Stimulated activated naive CD8-positive, alpha-beta T cell treated with anti-CD3 and anti-CD28 coated beads, Interleukin-15, Interleukin-2, amounts not matched to agents 100 ng/mL and 50 ng/mL, for 24 hours (primary cell): Measurements from ENCODE around the gene ARNT2.

ENCODE experiments used
- H3K27ac Mint-ChIP-seq: one replicate; pipeline ENCODE4 v1.8.0; 2021; ENCODE audit warnings: mild to moderate bottlenecking, mixed read lengths
- H3K27me3 Mint-ChIP-seq: one replicate; pipeline ENCODE4 v1.8.0; 2021; ENCODE audit warnings: mixed read lengths
- H3K36me3 Mint-ChIP-seq: one replicate; pipeline ENCODE4 v1.8.0; 2021; ENCODE audit warnings: low read depth, mixed read lengths
- H3K4me1 Mint-ChIP-seq: one replicate; pipeline ENCODE4 v1.8.0; 2021; ENCODE audit warnings: low read depth, mixed read lengths
- H3K4me3 Mint-ChIP-seq: one replicate; pipeline ENCODE4 v1.8.0; 2021; ENCODE audit warnings: mild to moderate bottlenecking, mixed read lengths
- H3K9me3 Mint-ChIP-seq: one replicate; pipeline ENCODE4 v1.8.0; 2021; ENCODE audit warnings: mixed read lengths

The ARNT2 gene

GRCh38 chr15:80618685-80619400 lies 214.7 kb downstream of the ARNT2 start:
- Mint-ChIP-seq H3K4me3 (no peak overlapping the region), H3K27me3 (peaks cover 15% of the 10 kb centered on the region), H3K9me3 (peaks cover 4% of the 10 kb centered on the region), H3K27ac (no peak overlapping the region), H3K4me1 (no peaks in the 10 kb centered on the region), H3K36me3 (no peaks in the 10 kb centered on the region)

- Mint-ChIP-seq H3K27me3 (peaks cover 15% of the 10 kb centered on the region), H3K4me1 (no peaks in the 10 kb centered on the region), H3K9me3 (peaks cover 4% of the 10 kb centered on the region), H3K27ac (no peak overlapping the region), H3K4me3 (no peak overlapping the region), H3K36me3 (no peaks in the 10 kb centered on the region)
Observed at GRCh38 chr15:80619680-80620079, 215.5 kb downstream of the ARNT2 start.

- peaks cover 4% of the 10 kb centered on the region for H3K9me3 Mint-ChIP-seq
- H3K4me1 Mint-ChIP-seq, result no peaks in the 10 kb centered on the region
- H3K27me3 Mint-ChIP-seq, result peaks cover 15% of the 10 kb centered on the region
- no peak overlapping the region for H3K27ac Mint-ChIP-seq
- no peak overlapping the region for H3K4me3 Mint-ChIP-seq
- no peaks in the 10 kb centered on the region for H3K36me3 Mint-ChIP-seq
Observed at GRCh38 chr15:80620141-80620540, 216.0 kb downstream of the ARNT2 start.

- Mint-ChIP-seq H3K4me1 (no peaks in the 10 kb centered on the region), H3K27me3 (peaks cover 12% of the 10 kb centered on the region), H3K9me3 (peaks cover 4% of the 10 kb centered on the region), H3K4me3 (no peak overlapping the region), H3K36me3 (no peaks in the 10 kb centered on the region), H3K27ac (no peak overlapping the region)
Observed at GRCh38 chr15:80620931-80621330, 216.7 kb downstream of the ARNT2 start.

- Mint-ChIP-seq H3K27ac (no peak overlapping the region), H3K4me3 (no peak overlapping the region), H3K27me3 (peaks cover 4% of the 10 kb centered on the region), H3K9me3 (peaks cover 4% of the 10 kb centered on the region), H3K36me3 (no peaks in the 10 kb centered on the region), H3K4me1 (no peaks in the 10 kb centered on the region)
Observed at GRCh38 chr15:80626643-80627120, 222.5 kb downstream of the ARNT2 start.

- H3K36me3 Mint-ChIP-seq, result no peaks in the 10 kb centered on the region
- peaks cover 4% of the 10 kb centered on the region for H3K27me3 Mint-ChIP-seq
- H3K9me3 Mint-ChIP-seq, result no peaks in the 10 kb centered on the region
- no peak overlapping the region for H3K4me3 Mint-ChIP-seq
- H3K4me1 Mint-ChIP-seq, result no peaks in the 10 kb centered on the region
- no peak overlapping the region for H3K27ac Mint-ChIP-seq
Observed at GRCh38 chr15:80629355-80629754, 225.2 kb downstream of the ARNT2 start.

- Mint-ChIP-seq H3K9me3 (no peaks in the 10 kb centered on the region), H3K36me3 (no peaks in the 10 kb centered on the region)
Observed at GRCh38 chr15:80630981-80631380, 226.8 kb downstream of the ARNT2 start.

GRCh38 chr15:80633221-80633620 lies 229.0 kb downstream of the ARNT2 start:
- peaks cover 4% of the 10 kb centered on the region for H3K27me3 Mint-ChIP-seq
- no peaks in the 10 kb centered on the region for H3K36me3 Mint-ChIP-seq
- H3K4me1 Mint-ChIP-seq, result no peaks in the 10 kb centered on the region
- H3K9me3 Mint-ChIP-seq, result no peaks in the 10 kb centered on the region
- no peak overlapping the region for H3K27ac Mint-ChIP-seq
- no peak overlapping the region for H3K4me3 Mint-ChIP-seq

More at GRCh38 chr15:80630981-80631380, 226.8 kb downstream of the ARNT2 start:
- H3K4me3 Mint-ChIP-seq, result no peak overlapping the region
- H3K27me3 Mint-ChIP-seq, result peaks cover 4% of the 10 kb centered on the region
- H3K27ac Mint-ChIP-seq, result no peak overlapping the region
- H3K4me1 Mint-ChIP-seq, result no peaks in the 10 kb centered on the region

GRCh38 chr15:80635953-80636352 lies 231.8 kb downstream of the ARNT2 start:
- H3K9me3 Mint-ChIP-seq, result no peaks in the 10 kb centered on the region
- H3K4me3 Mint-ChIP-seq, result no peak overlapping the region
- H3K27ac Mint-ChIP-seq, result no peak overlapping the region
- H3K4me1 Mint-ChIP-seq, result no peaks in the 10 kb centered on the region
- no peaks in the 10 kb centered on the region for H3K36me3 Mint-ChIP-seq
- no peaks in the 10 kb centered on the region for H3K27me3 Mint-ChIP-seq

GRCh38 chr15:80636675-80637074 lies 232.5 kb downstream of the ARNT2 start:
- no peaks in the 10 kb centered on the region for H3K27me3 Mint-ChIP-seq
- H3K27ac Mint-ChIP-seq, result no peak overlapping the region
- no peaks in the 10 kb centered on the region for H3K9me3 Mint-ChIP-seq
- H3K4me1 Mint-ChIP-seq, result no peaks in the 10 kb centered on the region
- no peaks in the 10 kb centered on the region for H3K36me3 Mint-ChIP-seq
- no peak overlapping the region for H3K4me3 Mint-ChIP-seq

- no peaks in the 10 kb centered on the region for H3K9me3 Mint-ChIP-seq
- no peak overlapping the region for H3K27ac Mint-ChIP-seq
- H3K27me3 Mint-ChIP-seq, result no peaks in the 10 kb centered on the region
- H3K4me3 Mint-ChIP-seq, result no peak overlapping the region
- no peaks in the 10 kb centered on the region for H3K4me1 Mint-ChIP-seq
- H3K36me3 Mint-ChIP-seq, result no peaks in the 10 kb centered on the region
Observed at GRCh38 chr15:80637747-80638146, 233.6 kb downstream of the ARNT2 start.

GRCh38 chr15:80638553-80639167 lies 234.5 kb downstream of the ARNT2 start:
- no peak overlapping the region for H3K4me3 Mint-ChIP-seq
- no peaks in the 10 kb centered on the region for H3K9me3 Mint-ChIP-seq
- H3K27ac Mint-ChIP-seq, result no peak overlapping the region
- no peaks in the 10 kb centered on the region for H3K36me3 Mint-ChIP-seq
- no peaks in the 10 kb centered on the region for H3K4me1 Mint-ChIP-seq
- no peaks in the 10 kb centered on the region for H3K27me3 Mint-ChIP-seq

GRCh38 chr15:80639168-80639555 lies 235.0 kb downstream of the ARNT2 start:
- Mint-ChIP-seq H3K27me3 (no peaks in the 10 kb centered on the region), H3K4me3 (no peak overlapping the region), H3K36me3 (no peaks in the 10 kb centered on the region), H3K9me3 (no peaks in the 10 kb centered on the region), H3K4me1 (no peaks in the 10 kb centered on the region), H3K27ac (no peak overlapping the region)

- no peaks in the 10 kb centered on the region for H3K9me3 Mint-ChIP-seq
- H3K4me1 Mint-ChIP-seq, result no peaks in the 10 kb centered on the region
- H3K36me3 Mint-ChIP-seq, result no peaks in the 10 kb centered on the region
- no peaks in the 10 kb centered on the region for H3K27me3 Mint-ChIP-seq
- H3K27ac Mint-ChIP-seq, result no peak overlapping the region
- no peak overlapping the region for H3K4me3 Mint-ChIP-seq
Observed at GRCh38 chr15:80640531-80641121, 236.4 kb downstream of the ARNT2 start.

- peaks cover 2% of the 10 kb centered on the region for H3K9me3 Mint-ChIP-seq
- H3K36me3 Mint-ChIP-seq, result no peaks in the 10 kb centered on the region
- no peak overlapping the region for H3K27ac Mint-ChIP-seq
- no peak overlapping the region for H3K4me3 Mint-ChIP-seq
- no peaks in the 10 kb centered on the region for H3K27me3 Mint-ChIP-seq
- no peaks in the 10 kb centered on the region for H3K4me1 Mint-ChIP-seq
Observed at GRCh38 chr15:80641384-80641783, 237.2 kb downstream of the ARNT2 start.
